Spleen (tissue), 7 donors: Measurements from ENCODE around the gene SLC6A18.
"Not testable (repeated sequence)": the region's sequence is repeated elsewhere in the genome, so short reads cannot be mapped to it uniquely, and the experiment has no call there.

Experiments
- CTCF ChIP-seq, 11 experiments: fragments of 200-600 bp in 7 of 11; fragments of 450-650 bp in 4 of 11; sonication (generic) in 4 of 11; IDR thresholded peaks in 8 of 11; conservative IDR thresholded peaks in 3 of 11; 1 replicate in 7 of 11; 2 replicates in 4 of 11; pipeline versions ENCODE4 v1.4.0 to v1.8.0; 2016 to 2021; ENCODE audit warnings: antibody characterized with exemption in 11 of 11, inconsistent platforms in 4 of 11, mild to moderate bottlenecking in 1 of 11
- POLR2AphosphoS5 ChIP-seq, 3 donors: sonication (generic); formaldehyde crosslinking; IDR thresholded peaks; one replicate each; pipeline ENCODE4 v1.5.1; 2017; ENCODE audit warnings: antibody characterized with exemption in 3 of 3
- donor health status: DM: no; HTN: no; CAD: no; lungs with moderate emphysema.
- donor health status: DM: no; HTN: no; CAD: no.
- donor health status: DM: no; HTN: no; CAD: no.

GRCh38 chr5:1289559-1289958 lies 64.4 kb downstream of the SLC6A18 start:
- TF ChIP-seq CTCF (IDR thresholded peaks at IDR 0.05 in 8 of 11, conservative IDR thresholded peaks at IDR 0.05 in 3 of 11); POLR2AphosphoS5 (IDR thresholded peaks at IDR 0.05): not testable (repeated sequence)
